Naive thymus-derived CD4-positive, alpha-beta T cell (primary cell): Measurements from ENCODE around the gene UNC119B. TPM values are rescaled to one million over a fixed set of nuclear protein-coding genes. Genes with fewer than 3 reads are reported as not detected.

Experiments
- ATAC-seq: fragments of 150-1000 bp; cut with Tn5 transposase; 2 replicates; pipeline ENCODE4 v1.10.0; 2021; ENCODE audit warnings: mild to moderate bottlenecking, moderate library complexity
- CTCF ChIA-PET: fragments of 350-600 bp; sonication (Branson Sonifier 250); formaldehyde crosslinking; loops from one replicate; lab custom pipeline; 2021; ENCODE audit warnings: antibody characterized with exemption; lab: Charles Lee
- POLR2A ChIA-PET: fragments of 350-600 bp; sonication (Branson Sonifier 250); formaldehyde crosslinking; loops from one replicate; lab custom pipeline; 2021; ENCODE audit warnings: antibody characterized with exemption, inconsistent platforms; lab: Charles Lee
- DNase-seq, 9 donors: peaks; one replicate each; pipeline versions ENCODE4 v3.0.0 to v3.0.0-alpha.2; 2020 to 2022; ENCODE audit warnings: mixed read lengths in 1 of 9
- H3K27ac ChIP-seq: one replicate; pipeline ENCODE4 v1.7.0; 2013; ENCODE audit warnings: mild to moderate bottlenecking, low read depth, low read length, moderate library complexity
- H3K27me3 ChIP-seq, 2 donors: one replicate each; pipeline ENCODE4 v1.7.0; 2013; ENCODE audit warnings: low read length in 2 of 2, mild to moderate bottlenecking in 2 of 2, moderate library complexity in 2 of 2; ENCODE audit not compliant: control insufficient read depth in 2 of 2, insufficient read depth in 2 of 2
- H3K36me3 ChIP-seq, 3 experiments: 1 replicate in 2 of 3; 2 replicates in 1 of 3; pipeline ENCODE4 v1.7.0; 2013; ENCODE audit warnings: low read length in 3 of 3, mild to moderate bottlenecking in 3 of 3, moderate library complexity in 1 of 3; ENCODE audit not compliant: insufficient read depth in 3 of 3, control insufficient read depth in 2 of 3
- H3K4me1 ChIP-seq, 2 donors: one replicate each; pipeline ENCODE4 v1.7.0; 2013; ENCODE audit warnings: low read length in 2 of 2, mild to moderate bottlenecking in 2 of 2, moderate library complexity in 1 of 2; ENCODE audit not compliant: control insufficient read depth in 2 of 2, insufficient read depth in 2 of 2
- H3K4me3 ChIP-seq: 2 replicates; pipeline ENCODE4 v1.7.0; 2013; ENCODE audit warnings: mild to moderate bottlenecking, low read length
- H3K9me3 ChIP-seq, 3 experiments: 1 replicate in 2 of 3; 2 replicates in 1 of 3; pipeline ENCODE4 v1.7.0; 2013; ENCODE audit warnings: low read length in 3 of 3; ENCODE audit not compliant: control insufficient read depth in 2 of 3
- H3K27ac Mint-ChIP-seq, 9 donors: one replicate each; pipeline ENCODE4 v1.8.0; 2020 to 2022; ENCODE audit warnings: mixed read lengths in 9 of 9, mild to moderate bottlenecking in 8 of 9, moderate library complexity in 5 of 9, inconsistent platforms in 2 of 9
- H3K27me3 Mint-ChIP-seq, 5 donors: one replicate each; pipeline ENCODE4 v1.8.0; 2021 to 2022; ENCODE audit warnings: mixed read lengths in 5 of 5, mild to moderate bottlenecking in 1 of 5
- H3K36me3 Mint-ChIP-seq, 5 donors: one replicate each; pipeline ENCODE4 v1.8.0; 2020 to 2022; ENCODE audit warnings: mixed read lengths in 5 of 5, mild to moderate bottlenecking in 3 of 5, inconsistent platforms in 1 of 5
- H3K4me1 Mint-ChIP-seq, 7 donors: one replicate each; pipeline ENCODE4 v1.8.0; 2020 to 2022; ENCODE audit warnings: mixed read lengths in 7 of 7, mild to moderate bottlenecking in 3 of 7, inconsistent platforms in 1 of 7
- H3K4me3 Mint-ChIP-seq, 10 donors: one replicate each; pipeline ENCODE4 v1.8.0; 2020 to 2022; ENCODE audit warnings: mild to moderate bottlenecking in 10 of 10, mixed read lengths in 10 of 10, moderate library complexity in 6 of 10, inconsistent platforms in 2 of 10
- H3K9me3 Mint-ChIP-seq, 11 donors: one replicate each; pipeline ENCODE4 v1.8.0; 2020 to 2022; ENCODE audit warnings: mixed read lengths in 11 of 11, mild to moderate bottlenecking in 4 of 11, inconsistent platforms in 1 of 11, moderate library complexity in 1 of 11
- intact Hi-C, 2 donors: fragments of 100-400 bp; cut with micrococcal nuclease; formaldehyde crosslinking; loops; one replicate each; pipeline ENCODE4 v1.15.1; 2023
- polyA plus RNA-seq, 2 donors: library from polyadenylated mRNA; unstranded; fragments of 300-500 nt; fragmentation: Illumina TruSeq; gene quantifications; one replicate each; pipeline ENCODE4 v1.2.3, GENCODE V29; 2021
- total RNA-seq, 6 experiments: library from RNA in 5 of 6; stranded (reverse) in 5 of 6; gene quantifications; 1 replicate in 5 of 6; 2 replicates in 1 of 6; pipeline ENCODE4 v1.2.3 and lab custom pipeline; 2021 to 2026

Gene UNC119B
- 10 to 100 TPM; 10.9 to 26.7 (median 18.8) TPM for total RNA-seq
- polyA plus RNA-seq, result 10 to 100 TPM; 10.6 to 12.5 TPM
- 24.2 reads per million, percentile 55 among the genes with 10 or more reads in this experiment for total RNA-seq (lab: John Stamatoyannopoulos, UW)

DNA sequence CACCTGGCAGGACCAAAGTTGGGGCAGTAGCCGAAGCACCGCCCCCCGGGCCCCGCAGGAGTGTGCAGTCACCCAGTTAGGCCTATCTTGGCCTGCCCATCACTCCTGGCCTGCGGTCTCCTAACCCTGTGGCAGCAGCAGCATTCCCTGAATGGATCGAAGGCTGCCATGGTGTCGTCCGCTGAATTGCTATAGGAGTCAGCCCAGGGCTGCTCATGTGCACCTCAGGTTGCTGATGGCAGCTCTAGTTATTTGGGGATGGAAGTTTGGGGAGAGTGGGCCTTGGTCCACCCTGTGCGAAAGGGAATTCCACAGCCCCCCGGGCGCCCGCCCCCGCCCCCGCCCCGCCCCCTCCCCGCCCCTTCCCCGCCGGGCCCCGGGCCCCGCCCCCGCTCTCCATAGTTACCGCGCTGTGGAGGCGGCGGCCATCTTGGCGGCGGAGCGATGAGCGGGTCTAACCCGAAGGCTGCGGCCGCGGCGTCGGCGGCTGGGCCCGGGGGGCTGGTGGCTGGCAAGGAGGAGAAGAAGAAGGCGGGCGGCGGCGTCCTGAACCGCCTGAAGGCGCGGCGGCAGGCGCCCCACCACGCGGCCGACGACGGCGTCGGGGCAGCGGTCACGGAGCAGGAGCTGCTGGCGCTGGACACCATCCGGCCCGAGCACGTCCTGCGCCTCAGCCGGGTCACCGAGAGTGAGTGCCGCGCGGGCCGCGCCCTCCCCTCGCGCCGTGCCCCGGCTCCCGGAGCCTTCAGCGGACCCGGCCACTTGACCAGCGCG, at the start of gene UNC119B:
Gene UNC119B (plus strand): TSS at position 428 of the 774 bp plus-strand sequence. CDS start 17 bp downstream, at position 445.
- H3K4me1 Mint-ChIP-seq, result peaks cover 20 to 40% (median 37%) of the 10 kb centered on the region in 7 donors

DNA sequence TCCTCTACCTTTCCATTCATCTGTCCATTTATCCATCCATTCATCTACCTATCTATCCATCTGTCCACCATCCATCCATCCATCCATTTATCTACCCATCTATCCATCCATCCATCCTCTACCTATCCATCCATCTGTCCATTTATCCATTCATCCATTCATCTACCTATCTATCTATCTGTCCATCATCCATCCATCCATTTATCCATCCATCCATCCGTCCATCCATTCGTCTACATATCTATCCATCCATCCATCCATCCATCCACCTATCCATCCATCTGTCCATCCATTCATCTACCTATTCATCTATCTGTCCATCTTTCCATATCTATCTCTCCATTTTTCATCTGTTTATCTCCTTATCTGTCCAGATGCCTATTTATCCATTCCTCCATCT, 48.8 kb upstream of the UNC119B start:
- ATAC-seq (no peak), DNase-seq (no peak)
- no peak overlapping the region for H3K4me3 ChIP-seq
- Mint-ChIP-seq H3K36me3 (no peaks in the 10 kb centered on the region), H3K27me3 (no peaks in the 10 kb centered on the region), H3K4me3 (no peak overlapping the region), H3K4me1 (no peaks in the 10 kb centered on the region), H3K9me3 (no peaks in the 10 kb centered on the region), H3K27ac (no peak overlapping the region)
- no peak overlapping the region for H3K27ac ChIP-seq
- POLR2A ChIA-PET, result no interaction called here
- CTCF ChIA-PET, result no interaction called here
- no peaks in the 10 kb centered on the region for H3K27me3 ChIP-seq
- no peaks in the 10 kb centered on the region for H3K9me3 ChIP-seq
- intact Hi-C loops, result no loop called here
- H3K36me3 ChIP-seq, result no peaks in the 10 kb centered on the region
- no peaks in the 10 kb centered on the region for H3K4me1 ChIP-seq

More for the DNA sequence above, at the start of gene UNC119B:
- Histone ChIP-seq H3K27me3 (no peaks in the 10 kb centered on the region), H3K4me3 (peak within 1 kb of the TSS; percentile 69), H3K9me3 (no peaks in the 10 kb centered on the region), H3K27ac (peak within 1 kb of the TSS; percentile 83), H3K4me1 (peaks cover 5 to 7% of the 10 kb centered on the region in 2 donors), H3K36me3 (peaks cover 0 to 10% (median 0%) of the 10 kb centered on the region in 3 experiments)
- H3K27me3 Mint-ChIP-seq, result no peaks in the 10 kb centered on the region
- peaks cover 0 to 16% (median 5%) of the 10 kb centered on the region in 5 donors for H3K36me3 Mint-ChIP-seq
- peak within 1 kb of the TSS; percentile 87 to 96 (median 92) for H3K27ac Mint-ChIP-seq
- CTCF ChIA-PET, result interaction anchor here (0.7 to 2.9 kb wide), 6 partner anchors 11 to 274 kb away, joined by 3 to 17 read pairs (median 6); no protein-coding TSS in a partner anchor
- POLR2A ChIA-PET, result interaction anchor here (0.6 to 1.3 kb wide), 3 partner anchors 129 to 690 kb away, joined by 3 read pairs; partner anchors contain the start of genes POP5 and RNF34
- peak; percentile 53 to 82 (median 69) for DNase-seq
- no peaks in the 10 kb centered on the region for H3K9me3 Mint-ChIP-seq
- H3K4me3 Mint-ChIP-seq, result peak within 1 kb of the TSS; percentile 87 to 98 (median 95)
- intact Hi-C loops, result loop anchor here (1.0 to 10.0 kb wide), 5 partner anchors 15 to 385 kb away; partner anchors contain the start of genes ACADS (in 1 of the 2) and HNF1A (in 1 of the 2)
- ATAC-seq, result peak; percentile 92

DNA sequence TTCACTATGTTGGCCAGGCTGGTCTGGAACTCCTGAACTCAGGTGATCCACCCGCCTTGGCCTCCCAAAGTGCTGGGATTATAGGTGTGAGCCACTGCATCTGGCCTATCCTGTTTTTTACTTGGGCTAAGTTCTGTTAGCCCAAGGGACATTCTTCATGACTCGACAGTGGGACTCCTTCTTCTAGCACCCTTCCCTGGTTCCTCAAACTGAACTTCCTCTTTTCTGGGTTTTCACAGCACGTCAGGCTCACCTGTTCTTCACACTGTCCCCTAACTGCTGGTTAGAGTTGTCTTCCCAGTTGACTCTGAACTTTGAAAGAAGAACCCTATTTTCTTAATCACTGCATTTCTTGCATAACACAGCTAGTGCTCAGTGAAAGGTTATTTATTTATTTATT, 47.4 kb upstream of the UNC119B start:
- H3K27me3 Mint-ChIP-seq, result no peaks in the 10 kb centered on the region
- no peaks in the 10 kb centered on the region for H3K36me3 Mint-ChIP-seq
- no peak overlapping the region for H3K4me3 Mint-ChIP-seq
- Histone ChIP-seq H3K36me3 (no peaks in the 10 kb centered on the region), H3K4me3 (no peak overlapping the region), H3K27ac (no peak overlapping the region), H3K9me3 (no peaks in the 10 kb centered on the region), H3K27me3 (no peaks in the 10 kb centered on the region), H3K4me1 (no peaks in the 10 kb centered on the region)
- intact Hi-C loops, result no loop called here
- no peak for DNase-seq
- H3K4me1 Mint-ChIP-seq, result no peaks in the 10 kb centered on the region
- ChIA-PET POLR2A (no interaction called here), CTCF (interaction anchor here (0.6 kb wide), 1 partner anchor 15 kb away, joined by 3 read pairs; no protein-coding TSS in a partner anchor)
- H3K27ac Mint-ChIP-seq, result no peak overlapping the region
- H3K9me3 Mint-ChIP-seq, result no peaks in the 10 kb centered on the region
- peak; percentile 26 for ATAC-seq

DNA sequence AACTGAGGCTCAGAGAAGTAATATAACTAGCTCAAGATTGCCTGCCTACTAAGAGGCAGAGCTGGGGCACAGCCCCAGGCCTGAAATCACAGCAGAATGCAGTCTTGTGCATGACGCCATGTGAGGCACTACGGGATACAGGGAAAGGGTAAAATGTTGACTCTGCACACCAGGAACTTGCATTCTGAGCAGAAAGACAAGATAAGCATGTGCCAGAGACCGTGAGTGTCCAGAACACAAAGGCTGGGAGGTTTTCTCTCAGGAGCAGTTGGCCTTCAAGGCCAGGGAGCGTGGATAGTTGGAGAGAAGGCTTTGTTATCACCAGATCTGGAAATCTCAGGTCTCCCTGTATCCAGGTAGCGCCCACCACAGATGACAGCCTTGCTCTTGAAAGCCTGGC, 46.5 kb upstream of the UNC119B start:
- CTCF ChIA-PET, result no interaction called here
- Mint-ChIP-seq H3K27ac (no peak overlapping the region), H3K36me3 (no peaks in the 10 kb centered on the region), H3K9me3 (no peaks in the 10 kb centered on the region), H3K4me3 (no peak overlapping the region), H3K27me3 (no peaks in the 10 kb centered on the region), H3K4me1 (no peaks in the 10 kb centered on the region)
- intact Hi-C loops, result no loop called here
- ATAC-seq (no peak), DNase-seq (no peak)
- H3K27ac ChIP-seq, result no peak overlapping the region
- H3K27me3 ChIP-seq, result no peaks in the 10 kb centered on the region
- H3K4me3 ChIP-seq, result no peak overlapping the region
- H3K9me3 ChIP-seq, result no peaks in the 10 kb centered on the region
- H3K4me1 ChIP-seq, result no peaks in the 10 kb centered on the region
- POLR2A ChIA-PET, result no interaction called here
- H3K36me3 ChIP-seq, result no peaks in the 10 kb centered on the region

DNA sequence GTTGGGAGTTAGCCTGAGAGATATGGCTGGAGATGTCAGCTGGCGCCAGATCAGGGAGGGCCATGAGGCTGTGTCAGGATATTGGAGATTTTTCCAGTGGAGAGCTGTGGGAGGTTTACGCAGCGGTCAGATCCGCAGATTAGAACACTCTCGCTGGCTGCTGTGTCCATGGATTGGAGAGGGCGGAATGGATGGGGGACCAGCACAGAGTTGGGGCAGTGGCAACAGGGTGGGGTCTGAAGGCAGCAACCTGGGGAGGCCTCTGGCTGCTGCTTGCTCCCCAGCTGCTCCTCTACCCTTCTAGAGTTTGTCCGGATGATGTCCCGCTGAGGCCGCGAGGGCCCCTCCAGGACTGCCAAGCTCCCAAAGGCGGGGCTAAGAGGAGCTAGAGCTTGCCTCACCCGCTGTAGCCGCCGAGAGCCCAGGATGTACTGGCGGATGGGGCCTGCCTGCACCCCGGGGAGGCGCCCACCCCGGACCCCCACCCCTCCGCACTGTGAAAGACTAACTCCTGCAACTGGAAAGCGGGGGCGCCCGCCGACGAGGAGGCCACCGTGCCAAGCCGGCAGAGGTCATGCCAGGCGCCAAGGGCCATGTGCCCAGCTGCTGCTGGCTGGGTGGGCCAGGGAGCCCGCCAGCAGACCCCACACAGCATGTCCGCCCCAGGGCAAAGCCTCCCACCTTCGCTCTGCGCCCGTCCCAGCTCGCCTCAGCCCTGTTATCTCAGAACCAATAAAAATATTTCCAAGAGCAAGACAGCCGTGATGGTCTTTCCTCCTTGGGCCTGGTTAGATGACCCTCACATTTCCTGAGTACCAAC, 43.5 kb upstream of the UNC119B start:
- intact Hi-C loops, result no loop called here

DNA sequence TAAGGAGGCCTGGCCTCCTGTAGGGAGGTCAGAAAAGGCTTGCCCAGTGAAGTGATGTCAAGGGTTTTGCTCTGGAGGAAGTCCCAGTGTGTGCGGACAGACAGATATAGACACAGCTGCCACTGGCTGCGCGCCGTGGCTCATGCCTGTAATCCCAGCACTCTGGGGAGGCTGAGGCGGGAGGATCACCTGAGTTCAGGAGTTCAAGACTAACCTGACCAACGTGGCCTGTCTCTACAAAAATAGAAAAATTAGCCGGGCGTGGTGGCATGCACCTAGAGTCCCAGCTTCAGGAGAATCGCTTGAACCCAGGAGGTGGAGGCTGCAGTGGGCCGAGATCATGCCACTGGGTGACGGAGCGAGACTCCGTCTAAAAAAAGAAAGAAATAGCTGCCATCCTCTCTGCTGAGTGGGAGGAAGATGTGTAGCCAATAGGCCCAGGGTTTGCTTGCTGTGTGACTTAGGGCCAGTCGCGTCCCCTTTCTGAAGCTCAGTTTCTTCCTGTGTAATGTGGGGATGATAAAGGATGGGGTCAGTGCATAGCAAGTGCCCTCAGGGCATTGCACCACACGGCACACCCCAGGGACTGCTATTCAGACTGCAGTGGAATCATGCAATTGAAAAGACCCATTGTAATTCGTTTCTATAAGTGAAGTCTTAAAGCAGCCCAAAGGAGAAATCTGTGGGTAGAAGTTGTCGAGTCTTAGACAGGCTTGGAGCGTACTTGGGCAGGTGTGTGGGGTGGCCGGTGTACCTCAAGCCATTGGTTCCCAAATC, 42.0 kb upstream of the UNC119B start:
- Mint-ChIP-seq H3K27ac (no peak overlapping the region), H3K9me3 (peaks cover 0 to 1% (median 0%) of the 10 kb centered on the region in 11 donors), H3K27me3 (no peaks in the 10 kb centered on the region), H3K36me3 (no peaks in the 10 kb centered on the region), H3K4me3 (no peak overlapping the region), H3K4me1 (peaks cover 0 to 1% (median 0%) of the 10 kb centered on the region in 7 donors)
- H3K9me3 ChIP-seq, result no peaks in the 10 kb centered on the region
- POLR2A ChIA-PET, result no interaction called here
- H3K27ac ChIP-seq, result no peak overlapping the region
- H3K4me3 ChIP-seq, result no peak overlapping the region
- ATAC-seq, result no peak
- DNase-seq, result no peak
- no peaks in the 10 kb centered on the region for H3K36me3 ChIP-seq
- CTCF ChIA-PET, result no interaction called here
- H3K4me1 ChIP-seq, result no peaks in the 10 kb centered on the region
- H3K27me3 ChIP-seq, result no peaks in the 10 kb centered on the region
- intact Hi-C loops, result no loop called here

More for the DNA sequence above, 43.5 kb upstream of the UNC119B start:
- Histone ChIP-seq H3K27me3 (no peaks in the 10 kb centered on the region), H3K27ac (no peak overlapping the region), H3K36me3 (no peaks in the 10 kb centered on the region), H3K9me3 (no peaks in the 10 kb centered on the region), H3K4me1 (no peaks in the 10 kb centered on the region), H3K4me3 (no peak overlapping the region)
- CTCF ChIA-PET, result interaction anchor here (0.7 kb wide), 1 partner anchor 18 kb away, joined by 3 read pairs; no protein-coding TSS in a partner anchor
- Mint-ChIP-seq H3K27ac (peak overlapping the region in 1 of 9 donors; percentile 29), H3K27me3 (no peaks in the 10 kb centered on the region), H3K36me3 (no peaks in the 10 kb centered on the region), H3K4me3 (no peak overlapping the region), H3K4me1 (no peaks in the 10 kb centered on the region), H3K9me3 (peaks cover 0 to 1% (median 0%) of the 10 kb centered on the region in 11 donors)
- ATAC-seq, result no peak
- POLR2A ChIA-PET, result no interaction called here
- DNase-seq, result no peak
